Subcutaneous abdominal adipose tissue (tissue), 5 donors: ENCODE measurements around the gene LRMDA.

ENCODE experiments used
- H3K27ac ChIP-seq: one replicate; pipeline ENCODE4 v1.7.0; 2013; ENCODE audit warnings: low read depth, mild to moderate bottlenecking, inconsistent platforms, low read length, moderate library complexity
- H3K27me3 ChIP-seq, 5 donors: one replicate each; pipeline ENCODE4 v1.7.0; 2013; ENCODE audit warnings: low read length in 5 of 5, inconsistent platforms in 1 of 5; ENCODE audit not compliant: control insufficient read depth in 5 of 5, insufficient read depth in 4 of 5
- H3K36me3 ChIP-seq, 5 donors: one replicate each; pipeline ENCODE4 v1.7.0; 2013; ENCODE audit warnings: low read length in 5 of 5; ENCODE audit not compliant: control insufficient read depth in 5 of 5, insufficient read depth in 5 of 5
- H3K4me1 ChIP-seq, 5 donors: one replicate each; pipeline ENCODE4 v1.7.0; 2013; ENCODE audit warnings: low read length in 5 of 5, mild to moderate bottlenecking in 3 of 5, moderate library complexity in 1 of 5; ENCODE audit not compliant: control insufficient read depth in 5 of 5, insufficient read depth in 5 of 5
- H3K4me3 ChIP-seq, 5 donors: one replicate each; pipeline ENCODE4 v1.7.0; 2013; ENCODE audit warnings: low read length in 5 of 5, low read depth in 1 of 5
- H3K9ac ChIP-seq, 5 donors: one replicate each; pipeline ENCODE4 v1.7.0; 2013; ENCODE audit warnings: low read length in 5 of 5, mild to moderate bottlenecking in 4 of 5, moderate library complexity in 3 of 5
- H3K9me3 ChIP-seq, 5 donors: one replicate each; pipeline ENCODE4 v1.7.0; 2013; ENCODE audit warnings: low read length in 5 of 5; ENCODE audit not compliant: control insufficient read depth in 5 of 5
- donor health status: healthy.
- donor health status: healthy.
- donor health status: healthy.
- donor health status: healthy.
- donor health status: healthy.

The LRMDA gene

DNA sequence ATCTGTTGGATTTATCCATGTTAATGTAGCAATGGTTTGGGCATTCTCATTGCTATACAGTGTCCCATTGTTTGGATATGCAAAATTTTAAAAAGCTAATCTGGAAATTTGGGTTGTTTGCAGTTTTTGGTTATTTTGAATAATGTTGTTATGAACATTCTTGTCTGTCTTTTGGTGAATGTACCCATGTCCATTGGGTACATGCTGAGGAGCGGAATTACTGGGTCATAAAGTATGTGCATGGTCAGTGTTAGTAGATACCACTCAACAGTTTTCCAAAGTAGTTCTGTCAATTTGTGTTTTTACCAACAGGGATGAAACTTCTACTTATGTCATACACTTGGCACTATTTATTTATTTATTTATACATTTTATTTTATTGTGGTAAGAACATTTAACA, 153.9 kb downstream of the LRMDA start:
- Histone ChIP-seq H3K36me3 (no peaks in the 10 kb centered on the region), H3K27ac (no peak overlapping the region), H3K4me1 (no peaks in the 10 kb centered on the region), H3K4me3 (no peak overlapping the region), H3K9ac (no peak overlapping the region), H3K9me3 (peaks cover 0 to 17% (median 12%) of the 10 kb centered on the region in 5 donors), H3K27me3 (no peaks in the 10 kb centered on the region)

- peaks cover 0 to 17% (median 11%) of the 10 kb centered on the region in 5 donors for H3K9me3 ChIP-seq
- no peak overlapping the region for H3K9ac ChIP-seq
- H3K4me1 ChIP-seq, result peaks cover 0 to under 1% (median 0%) of the 10 kb centered on the region in 5 donors
- H3K27me3 ChIP-seq, result no peaks in the 10 kb centered on the region
- no peak overlapping the region for H3K27ac ChIP-seq
- H3K4me3 ChIP-seq, result no peak overlapping the region
- H3K36me3 ChIP-seq, result no peaks in the 10 kb centered on the region
Measured at GRCh38 chr10:75586814-75587213, 155.4 kb downstream of the LRMDA start.

DNA sequence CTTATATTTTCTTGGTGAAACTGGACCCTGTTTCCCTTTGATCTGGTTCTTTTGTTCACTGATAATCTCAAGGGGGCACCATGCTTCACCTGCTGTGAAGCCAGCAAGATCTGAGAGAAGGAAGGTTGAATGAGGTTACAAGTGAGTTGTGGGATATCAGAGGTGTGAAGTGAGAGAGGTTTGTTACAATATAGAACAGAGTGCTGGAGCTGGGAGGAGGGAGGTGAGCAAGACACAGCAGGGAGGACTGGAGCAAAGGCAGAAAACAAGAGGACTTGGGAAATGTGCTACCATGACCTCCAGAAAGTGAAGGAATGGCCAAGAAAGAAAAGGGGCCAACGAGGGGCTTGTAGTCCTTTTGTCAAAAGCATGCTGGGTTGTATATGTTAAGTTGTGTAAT, 156.6 kb downstream of the LRMDA start:
- H3K9me3 ChIP-seq, result peaks cover 0 to 4% (median 2%) of the 10 kb centered on the region in 5 donors
- H3K4me1 ChIP-seq, result peaks cover 0 to 12% (median 8%) of the 10 kb centered on the region in 5 donors
- H3K36me3 ChIP-seq, result no peaks in the 10 kb centered on the region
- no peak overlapping the region for H3K9ac ChIP-seq
- no peaks in the 10 kb centered on the region for H3K27me3 ChIP-seq
- no peak overlapping the region for H3K4me3 ChIP-seq
- no peak overlapping the region for H3K27ac ChIP-seq

GRCh38 chr10:75589895-75590654, 158.7 kb downstream of the LRMDA start:
- Histone ChIP-seq H3K4me1 (peaks cover 0 to 15% (median 11%) of the 10 kb centered on the region in 5 donors), H3K27me3 (no peaks in the 10 kb centered on the region), H3K9ac (no peak overlapping the region), H3K4me3 (no peak overlapping the region), H3K27ac (no peak overlapping the region), H3K9me3 (no peaks in the 10 kb centered on the region), H3K36me3 (no peaks in the 10 kb centered on the region)

DNA sequence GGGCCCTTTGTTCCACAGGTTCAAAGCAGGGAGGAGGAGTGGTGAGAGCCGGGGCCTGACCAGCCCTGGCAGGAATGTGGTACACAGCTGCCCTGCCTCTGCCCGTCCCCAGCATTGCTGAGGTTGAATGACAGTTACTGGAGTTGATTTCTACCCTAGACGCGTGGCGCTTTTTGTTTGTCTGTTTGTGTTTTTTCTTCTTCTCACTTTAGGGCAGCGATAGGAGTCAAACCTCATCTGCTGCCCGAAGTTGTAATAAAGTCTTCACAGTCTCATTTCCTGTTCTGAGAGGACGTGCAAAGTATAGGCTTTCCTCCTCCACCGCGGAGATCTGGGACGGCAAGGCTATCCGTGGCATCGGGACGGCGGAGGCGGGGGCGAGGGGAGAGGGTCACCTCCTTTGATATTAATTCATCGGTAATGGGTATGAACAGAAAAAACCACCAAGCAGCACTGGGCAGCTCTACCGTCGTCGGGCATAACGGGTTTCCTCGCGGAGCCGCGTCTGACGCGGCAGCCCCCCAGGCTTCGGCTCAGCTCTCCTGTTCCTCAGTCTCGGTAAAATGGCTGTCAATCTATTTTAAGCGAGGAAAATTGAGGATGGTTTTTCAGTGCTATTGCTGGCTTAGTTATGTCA, 160.8 kb downstream of the LRMDA start:
- H3K27me3 ChIP-seq, result no peaks in the 10 kb centered on the region
- H3K36me3 ChIP-seq, result no peaks in the 10 kb centered on the region
- H3K27ac ChIP-seq, result no peak overlapping the region
- no peak overlapping the region for H3K9ac ChIP-seq
- no peaks in the 10 kb centered on the region for H3K9me3 ChIP-seq
- H3K4me3 ChIP-seq, result peak overlapping the region; percentile 31 to 51 (median 47)
- peaks cover 0 to 15% (median 11%) of the 10 kb centered on the region in 5 donors for H3K4me1 ChIP-seq

DNA sequence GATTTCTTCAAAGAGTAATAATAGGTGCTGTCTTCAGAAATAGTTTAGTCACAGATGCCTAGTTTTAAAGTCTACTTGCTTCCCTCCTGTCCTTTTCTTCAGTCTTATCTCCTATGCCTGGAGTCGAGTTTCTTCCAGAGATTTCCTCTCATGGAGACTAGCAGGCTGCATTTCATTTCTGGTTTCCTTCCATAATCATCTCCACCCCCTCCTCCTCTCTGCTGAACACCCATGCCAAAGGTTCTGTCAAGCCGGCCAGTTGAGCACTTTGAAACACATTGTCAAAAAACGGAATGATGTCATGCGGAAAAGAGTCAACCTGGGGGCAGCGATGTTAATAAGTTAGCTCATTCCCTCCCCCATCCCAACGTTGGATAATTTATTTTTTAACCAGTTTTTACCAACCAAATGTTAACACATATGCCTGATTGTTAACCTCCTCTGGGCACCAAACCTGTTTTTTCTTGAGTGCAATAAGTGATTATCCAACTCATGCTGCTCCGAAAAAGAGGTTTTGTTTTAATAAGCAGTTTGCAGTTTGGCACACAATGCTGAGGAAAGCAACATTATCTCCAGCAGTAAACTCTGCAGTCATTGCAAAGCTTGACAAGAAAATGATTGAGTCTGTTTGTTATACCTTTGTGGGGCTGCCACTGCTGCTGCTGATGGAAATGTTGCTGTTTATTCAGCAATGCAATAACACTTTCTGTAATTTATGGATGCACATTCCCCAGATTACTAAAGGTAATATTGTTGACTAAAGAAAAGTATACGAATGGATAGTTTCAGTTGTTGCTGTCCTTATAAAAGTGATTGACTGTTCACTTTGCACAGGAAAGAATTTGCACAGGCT, 161.6 kb downstream of the LRMDA start:
- Histone ChIP-seq H3K9me3 (no peaks in the 10 kb centered on the region), H3K36me3 (no peaks in the 10 kb centered on the region), H3K4me1 (peaks cover 0 to 15% (median 11%) of the 10 kb centered on the region in 5 donors), H3K27ac (no peak overlapping the region), H3K4me3 (peak overlapping the region; percentile 31 to 51 (median 47)), H3K9ac (no peak overlapping the region), H3K27me3 (no peaks in the 10 kb centered on the region)

DNA sequence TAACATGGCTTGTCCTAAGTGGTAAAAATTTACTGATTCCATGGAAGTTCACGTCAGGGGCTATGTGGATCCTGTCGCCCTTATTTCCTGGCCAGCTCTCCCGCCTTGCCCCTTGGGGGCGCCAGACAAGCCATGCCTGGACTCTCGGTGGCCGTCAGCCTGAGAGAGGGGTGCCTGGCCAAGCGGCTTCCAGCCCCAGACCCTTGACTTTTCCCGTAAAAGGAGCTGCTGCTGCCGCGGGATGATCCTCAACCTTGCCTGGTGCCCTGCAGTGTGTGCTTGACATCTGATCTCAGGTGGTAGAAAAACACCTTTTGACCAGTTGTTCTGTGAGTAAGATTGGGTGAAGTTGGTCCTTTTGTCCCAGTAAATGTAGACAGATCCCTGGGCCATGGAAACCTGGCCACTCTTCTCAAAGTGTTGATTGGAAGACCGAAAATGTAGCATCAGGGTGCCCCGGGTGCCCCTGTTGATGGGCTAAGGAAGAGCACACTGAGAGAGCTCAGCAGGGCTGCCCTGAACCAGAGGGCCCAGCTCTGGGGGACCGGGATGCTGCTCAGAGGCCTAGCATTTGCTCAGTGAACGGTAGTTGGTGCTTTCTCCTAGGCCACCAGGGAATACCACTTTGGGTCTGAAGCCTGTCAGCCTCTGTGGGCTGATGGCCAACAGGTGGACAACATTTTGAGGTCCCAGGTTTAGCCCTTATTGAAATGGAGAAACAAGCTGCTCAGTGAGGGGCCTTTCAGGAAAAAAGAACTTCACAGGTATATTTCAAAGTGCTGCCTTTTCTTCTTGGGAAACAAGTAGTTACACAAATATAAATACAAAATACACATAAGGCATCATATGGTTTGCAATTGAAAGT, 162.5 kb downstream of the LRMDA start:
- Histone ChIP-seq H3K27ac (no peak overlapping the region), H3K9me3 (no peaks in the 10 kb centered on the region), H3K36me3 (no peaks in the 10 kb centered on the region), H3K4me1 (peaks cover 0 to 15% (median 11%) of the 10 kb centered on the region in 5 donors), H3K27me3 (no peaks in the 10 kb centered on the region), H3K4me3 (no peak overlapping the region), H3K9ac (no peak overlapping the region)

DNA sequence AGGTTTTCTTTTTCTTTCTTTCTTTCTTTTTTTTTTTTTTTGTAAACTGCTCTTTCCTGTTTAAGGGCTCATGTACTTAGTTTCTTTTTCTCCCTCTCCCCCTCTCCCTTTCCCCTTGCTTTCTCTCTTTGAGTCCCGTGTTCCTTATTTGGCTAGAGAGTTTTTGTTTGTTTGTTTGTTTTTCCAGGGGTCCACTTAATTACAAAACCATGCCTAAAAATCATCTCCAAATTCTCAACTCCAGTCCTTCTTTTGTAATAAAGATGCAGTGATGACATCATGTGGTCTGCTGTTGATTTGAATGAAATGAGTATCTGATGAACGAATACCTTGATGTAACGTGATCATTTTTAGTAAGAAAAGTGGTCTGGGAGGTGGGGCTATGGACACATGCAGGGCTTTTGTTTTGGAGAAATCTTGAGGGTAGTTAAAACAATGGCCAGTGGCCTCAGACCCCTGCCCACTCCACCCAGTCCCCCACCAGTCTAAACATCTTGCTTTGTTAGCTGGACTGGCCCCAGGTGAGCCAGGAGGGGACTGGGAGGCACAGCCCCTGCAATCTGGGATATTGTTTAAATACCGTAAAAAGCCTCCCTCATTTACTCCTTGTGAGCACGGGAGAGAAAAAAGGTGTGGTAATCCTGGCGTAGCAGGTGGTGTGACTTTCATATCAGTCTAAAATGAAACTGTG, 165.7 kb downstream of the LRMDA start:
- Histone ChIP-seq H3K27ac (no peak overlapping the region), H3K9ac (no peak overlapping the region)

More for the DNA sequence above, 165.7 kb downstream of the LRMDA start:
- Histone ChIP-seq H3K27me3 (no peaks in the 10 kb centered on the region), H3K36me3 (no peaks in the 10 kb centered on the region), H3K4me1 (peaks cover 0 to 13% (median 10%) of the 10 kb centered on the region in 5 donors), H3K9me3 (no peaks in the 10 kb centered on the region), H3K4me3 (no peak overlapping the region)
